ENCODE measurements around the gene STX1A.
A peak's percentile ranks its signal among the peaks of the same experiment; 100 is the strongest.

STX1A gene

GRCh38 chr7:73746378-73746777 lies 26.9 kb upstream of the STX1A start:
- no peak for TF ChIP-seq Cebpa-rat (IDR thresholded peaks at IDR 0.05)
- Histone ChIP-seq H3K4me2 (no peak overlapping the region), H3K27ac (no peak overlapping the region), H3K27me3 (peaks cover 9 to 26% (median 18%) of the 10 kb centered on the region in 11 experiments; a peak in 21 of 22 replicates), H4K20me1 (no peaks in the 10 kb centered on the region), H3K9me3 (replicated peaks in 1 of 11) (peaks cover 0 to 12% (median 7%) of the 10 kb centered on the region in 11 experiments; a peak in 12 of 22 replicates), H3K4me3 (no peak overlapping the region), H3K4me1 (peaks cover 11 to 24% (median 18%) of the 10 kb centered on the region in 10 experiments; a peak in 19 of 20 replicates), H3K9ac (no peak overlapping the region), H3K36me3 (no peaks in the 10 kb centered on the region)

- H3K4me2 ChIP-seq = peak overlapping the region in 9 of 11 experiments; percentile 16 to 71 (median 63); a peak in 15 of 22 replicates
- H3K27me3 ChIP-seq = peaks cover 9 to 26% (median 18%) of the 10 kb centered on the region in 11 experiments; a peak in 21 of 22 replicates
- no peak overlapping the region for H3K27ac ChIP-seq
- no peaks in the 10 kb centered on the region for H3K36me3 ChIP-seq
- peaks cover 0 to under 1% (median under 1%) of the 10 kb centered on the region in 11 experiments; a peak in 8 of 22 replicates for H4K20me1 ChIP-seq
- peaks cover 4 to 20% (median 15%) of the 10 kb centered on the region in 10 experiments; a peak in 19 of 20 replicates for H3K4me1 ChIP-seq
- no peaks in the 10 kb centered on the region for H3K9me3 ChIP-seq (replicated peaks in 1 of 11)
- TF ChIP-seq Cebpa-rat (IDR thresholded peaks at IDR 0.05) = no peak
- H3K4me3 ChIP-seq = no peak overlapping the region
- peak overlapping the region in 1 of 11 experiments; percentile 33; a peak in 2 of 22 replicates for H3K9ac ChIP-seq
Measured at GRCh38 chr7:73742753-73743641, 23.5 kb upstream of the STX1A start.

- peaks cover 0 to 5% (median 2%) of the 10 kb centered on the region in 11 experiments; a peak in 13 of 22 replicates for H3K36me3 ChIP-seq
- no peak for TF ChIP-seq Cebpa-rat (IDR thresholded peaks at IDR 0.05)
- no peaks in the 10 kb centered on the region for H3K9me3 ChIP-seq (replicated peaks in 1 of 11)
- H4K20me1 ChIP-seq = peaks cover 4 to 7% (median 7%) of the 10 kb centered on the region in 11 experiments; a peak in 20 of 22 replicates
- H3K27ac ChIP-seq = no peak overlapping the region
- 0 out of 22 replicates have a peak overlapping the region, but pooled peaks of 1 of the 11 experiments have one; percentile 33 for H3K9ac ChIP-seq
- no peak overlapping the region for H3K4me3 ChIP-seq
- peak overlapping the region in 6 of 11 experiments; percentile 16 to 71 (median 64); a peak in 7 of 22 replicates for H3K4me2 ChIP-seq
- peaks cover 11 to 26% (median 22%) of the 10 kb centered on the region in 10 experiments for H3K4me1 ChIP-seq
- H3K27me3 ChIP-seq = peaks cover 9 to 26% (median 18%) of the 10 kb centered on the region in 11 experiments; a peak in 21 of 22 replicates
Measured at GRCh38 chr7:73742338-73742752, 22.9 kb upstream of the STX1A start.

- peaks cover 9 to 26% (median 18%) of the 10 kb centered on the region in 11 experiments; a peak in 21 of 22 replicates for H3K27me3 ChIP-seq
- H3K27ac ChIP-seq = no peak overlapping the region
- no peak for TF ChIP-seq Cebpa-rat (IDR thresholded peaks at IDR 0.05)
- no peak overlapping the region for H3K4me3 ChIP-seq
- peaks cover 0 to 13% (median 10%) of the 10 kb centered on the region in 11 experiments; a peak in 17 of 22 replicates for H3K36me3 ChIP-seq
- no peak overlapping the region for H3K9ac ChIP-seq
- peaks cover 18 to 30% (median 25%) of the 10 kb centered on the region in 10 experiments for H3K4me1 ChIP-seq
- peaks cover 9 to 15% (median 14%) of the 10 kb centered on the region in 11 experiments; a peak in 20 of 22 replicates for H4K20me1 ChIP-seq
- H3K4me2 ChIP-seq = peak overlapping the region in 1 of 11 experiments; percentile 10; a peak in 1 of 22 replicates
- H3K9me3 ChIP-seq (replicated peaks in 1 of 11) = no peaks in the 10 kb centered on the region
Measured at GRCh38 chr7:73741600-73741999, 22.1 kb upstream of the STX1A start.

GRCh38 chr7:73740771-73741170 lies 21.3 kb upstream of the STX1A start:
- H3K4me1 ChIP-seq = peaks cover 22 to 30% (median 26%) of the 10 kb centered on the region in 10 experiments
- peaks cover 4 to 21% (median 17%) of the 10 kb centered on the region in 11 experiments; a peak in 19 of 22 replicates for H3K36me3 ChIP-seq
- H3K4me2 ChIP-seq = no peak overlapping the region
- H3K9me3 ChIP-seq (replicated peaks in 1 of 11) = no peaks in the 10 kb centered on the region
- no peak overlapping the region for H3K27ac ChIP-seq
- no peak for TF ChIP-seq Cebpa-rat (IDR thresholded peaks at IDR 0.05)
- no peak overlapping the region for H3K9ac ChIP-seq
- peaks cover 9 to 26% (median 18%) of the 10 kb centered on the region in 11 experiments; a peak in 21 of 22 replicates for H3K27me3 ChIP-seq
- H3K4me3 ChIP-seq = no peak overlapping the region
- peaks cover 9 to 22% (median 17%) of the 10 kb centered on the region in 11 experiments; a peak in 20 of 22 replicates for H4K20me1 ChIP-seq

- H3K27ac ChIP-seq = no peak overlapping the region
- H3K27me3 ChIP-seq = peaks cover 9 to 26% (median 18%) of the 10 kb centered on the region in 11 experiments; a peak in 21 of 22 replicates
- H3K36me3 ChIP-seq = peaks cover 6 to 24% (median 20%) of the 10 kb centered on the region in 11 experiments; a peak in 19 of 22 replicates
- H3K9ac ChIP-seq = no peak overlapping the region
- H4K20me1 ChIP-seq = peaks cover 9 to 28% (median 18%) of the 10 kb centered on the region in 11 experiments; a peak in 20 of 22 replicates
- H3K4me3 ChIP-seq = no peak overlapping the region
- H3K4me2 ChIP-seq = no peak overlapping the region
- H3K9me3 ChIP-seq (replicated peaks in 1 of 11) = no peaks in the 10 kb centered on the region
- peaks cover 25 to 35% (median 32%) of the 10 kb centered on the region in 10 experiments for H3K4me1 ChIP-seq
- no peak for TF ChIP-seq Cebpa-rat (IDR thresholded peaks at IDR 0.05)
Measured at GRCh38 chr7:73740212-73740611, 20.7 kb upstream of the STX1A start.

GRCh38 chr7:73739387-73739767 lies 19.9 kb upstream of the STX1A start:
- peaks cover 30 to 43% (median 36%) of the 10 kb centered on the region in 10 experiments for H3K4me1 ChIP-seq
- peak overlapping the region; percentile 77 to 95 (median 86) for H3K4me3 ChIP-seq
- H3K27ac ChIP-seq = peak overlapping the region; percentile 58 to 90 (median 68); a peak in 21 of 22 replicates
- TF ChIP-seq Cebpa-rat (IDR thresholded peaks at IDR 0.05) = no peak
- peak overlapping the region; percentile 79 to 98 (median 92) for H3K4me2 ChIP-seq
- peaks cover 9 to 26% (median 18%) of the 10 kb centered on the region in 11 experiments; a peak in 21 of 22 replicates for H3K27me3 ChIP-seq
- H3K9me3 ChIP-seq (replicated peaks in 1 of 11) = no peaks in the 10 kb centered on the region
- H3K9ac ChIP-seq = peak overlapping the region; percentile 84 to 93 (median 89)
- H3K36me3 ChIP-seq = peaks cover 6 to 24% (median 20%) of the 10 kb centered on the region in 11 experiments; a peak in 19 of 22 replicates
- peaks cover 9 to 32% (median 22%) of the 10 kb centered on the region in 11 experiments; a peak in 20 of 22 replicates for H4K20me1 ChIP-seq

GRCh38 chr7:73738612-73739386 lies 19.3 kb upstream of the STX1A start, which contains the start of gene ABHD11:
Gene ABHD11, minus strand, starts transcription at chr7:73738802. Its CDS starts 32 bp downstream, at chr7:73738770.
- Histone ChIP-seq H3K4me1 (peaks cover 30 to 44% (median 36%) of the 10 kb centered on the region in 10 experiments), H3K36me3 (peaks cover 6 to 24% (median 20%) of the 10 kb centered on the region in 11 experiments; a peak in 19 of 22 replicates), H3K27ac (peak within 1 kb of the TSS; percentile 72 to 97 (median 90)), H3K4me2 (peak within 1 kb of the TSS; percentile 86 to 99 (median 97)), H3K4me3 (peak within 1 kb of the TSS; percentile 77 to 95 (median 86)), H3K27me3 (peaks cover 9 to 23% (median 18%) of the 10 kb centered on the region in 11 experiments; a peak in 21 of 22 replicates), H4K20me1 (peaks cover 9 to 32% (median 22%) of the 10 kb centered on the region in 11 experiments; a peak in 20 of 22 replicates), H3K9me3 (replicated peaks in 1 of 11) (no peaks in the 10 kb centered on the region), H3K9ac (peak within 1 kb of the TSS; percentile 84 to 93 (median 89))
- peak in 7 of 11 experiments; percentile 51 to 78 (median 57); a peak in 10 of 22 replicates for TF ChIP-seq Cebpa-rat (IDR thresholded peaks at IDR 0.05)

Measured in BLaER1 treated with 17β-estradiol and CSF1 and Interleukin-3, amounts not matched to agents 10 nM and 100 nM (cell line).